Right kidney (tissue), 1 donor: Measurements from ENCODE around the gene ARR3.
"Not testable (repeated sequence)": the region's sequence is repeated elsewhere in the genome, so short reads cannot be mapped to it uniquely, and the experiment has no call there.

Source experiments
- DNase-seq: peaks from one replicate; pipeline ENCODE4 v3.0.0-alpha.2; 2016

The ARR3 gene

DNA sequence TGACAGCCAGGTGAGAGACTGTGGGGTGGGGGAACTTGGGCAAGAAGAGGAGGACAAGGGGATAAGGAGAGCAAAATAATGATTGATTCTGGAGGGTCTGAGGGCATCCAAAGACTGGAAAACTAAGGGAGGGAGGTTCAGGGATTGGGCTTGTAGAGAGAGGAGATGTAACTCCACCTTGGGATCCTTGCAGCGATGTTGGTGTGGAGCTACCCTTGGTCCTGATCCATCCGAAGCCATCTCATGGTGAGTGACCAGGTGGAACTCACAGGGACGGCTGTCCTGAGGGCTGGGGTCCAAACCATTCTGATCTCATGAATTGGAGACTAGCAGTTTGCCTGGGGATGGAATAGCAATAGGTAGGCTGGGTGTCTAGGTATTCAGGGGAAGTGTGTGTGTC, 12.4 kb downstream of the ARR3 start:
- DNase-seq, result no peak

DNA sequence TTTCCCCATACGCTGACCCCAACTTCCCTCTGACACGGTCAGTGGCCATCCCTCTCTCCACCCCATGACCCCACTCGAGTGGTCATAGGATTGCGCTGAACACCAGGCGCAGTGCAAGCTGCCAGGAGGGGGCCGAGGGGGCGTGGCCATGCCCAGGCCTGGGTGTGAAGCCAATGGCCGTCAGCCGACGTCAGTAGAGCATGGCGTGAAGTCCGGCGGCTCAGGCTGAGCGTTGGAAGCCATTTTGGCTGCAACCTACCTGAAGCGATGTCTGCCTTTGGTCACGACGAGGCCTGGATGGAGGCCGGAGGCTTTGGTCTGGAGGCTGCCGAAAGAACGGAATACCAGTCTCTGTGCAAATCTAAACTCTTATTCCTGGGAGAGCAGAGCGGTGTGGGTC, 13.8 kb downstream of the ARR3 start, which contains the start of gene RAB41:
TSS of gene RAB41 (plus strand) at position 222 of the 400 bp plus-strand sequence. CDS start at position 268, 46 bp downstream.
- DNase-seq, result no peak

DNA sequence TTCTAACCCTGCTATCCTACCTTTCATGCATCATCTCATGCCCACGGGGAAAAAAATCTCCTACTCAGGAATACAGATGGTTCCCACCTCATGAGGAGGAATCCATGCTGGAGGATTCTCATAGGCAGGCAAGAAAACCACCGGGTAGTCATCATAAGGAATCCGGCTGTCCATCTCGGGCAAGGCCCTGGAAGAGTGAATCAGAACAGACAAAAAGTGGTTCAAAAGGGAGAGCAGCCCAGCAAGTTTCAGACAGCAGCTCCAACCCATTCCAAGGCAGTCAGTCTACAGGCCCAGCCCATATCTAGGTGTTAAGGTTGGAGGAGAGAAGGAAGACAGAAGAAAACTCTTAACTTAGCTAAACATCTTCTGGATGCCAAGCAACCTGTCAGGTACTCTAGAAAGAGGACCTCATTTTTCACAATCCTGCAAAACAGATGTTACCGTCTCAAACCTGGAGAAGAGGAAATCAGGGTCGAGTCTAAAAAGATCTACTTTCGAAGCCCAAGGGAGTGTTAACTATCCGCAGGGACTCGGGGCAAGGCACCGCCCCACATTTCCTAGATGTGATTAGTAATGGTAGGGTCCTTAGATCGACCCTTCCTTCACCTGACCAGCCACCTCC, 21.1 kb downstream of the ARR3 start:
- DNase-seq, result no peak

DNA sequence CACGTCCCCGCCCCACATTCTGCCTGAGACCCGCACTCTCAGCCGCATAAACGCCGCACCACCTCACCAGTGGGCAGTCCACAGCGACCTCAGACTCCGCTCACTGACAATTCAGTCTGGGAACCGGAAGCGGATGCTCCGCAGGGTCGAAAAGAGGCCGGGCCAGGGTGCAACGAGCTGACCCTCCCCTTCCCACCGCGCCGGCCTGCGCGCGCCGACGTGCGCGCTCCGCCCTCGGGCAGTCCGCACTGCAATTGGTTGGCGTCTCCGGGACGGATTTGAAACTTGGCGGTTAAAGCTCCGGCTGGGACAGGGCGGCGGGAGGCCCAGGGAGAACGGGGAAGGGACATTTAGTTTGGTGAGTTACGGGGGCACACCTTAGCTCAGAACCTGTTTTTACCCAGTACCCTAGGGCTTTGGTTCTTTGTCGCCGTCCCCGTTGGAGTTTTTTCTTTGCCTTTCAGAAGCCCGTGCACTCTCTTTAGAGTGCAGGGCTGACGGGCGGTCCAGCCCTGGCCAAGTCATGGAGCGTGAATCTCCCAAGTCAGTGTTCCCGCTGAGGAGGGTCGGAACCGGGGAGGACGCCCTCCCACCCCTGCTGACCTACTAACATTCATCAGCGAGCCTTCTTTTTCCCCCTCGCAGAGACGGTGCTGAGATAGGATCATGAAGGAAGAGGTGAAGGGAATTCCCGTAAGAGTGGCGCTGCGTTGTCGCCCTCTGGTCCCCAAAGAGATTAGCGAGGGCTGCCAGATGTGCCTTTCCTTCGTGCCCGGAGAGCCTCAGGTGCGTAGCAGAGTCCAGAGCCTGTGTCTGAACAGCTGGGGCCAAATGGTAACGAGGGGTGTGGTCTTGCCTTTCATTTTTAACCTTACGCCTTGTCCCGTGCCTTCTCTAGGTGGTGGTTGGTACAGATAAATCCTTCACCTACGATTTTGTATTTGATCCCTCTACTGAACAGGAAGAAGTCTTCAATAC, 21.9 kb downstream of the ARR3 start, which contains the start of the genes KIF4A and PDZD11:
TSS of gene KIF4A (plus strand) at position 312 of the 978 bp plus-strand sequence. CDS start at position 667, 355 bp downstream.
TSS of gene PDZD11 (minus strand) at position 135 of the 978 bp plus-strand sequence. CDS start 586 bp downstream, outside the sequence.
- DNase-seq, result peak; percentile 63

GRCh38 chrX:70292788-70293187, 24.7 kb downstream of the ARR3 start:
- DNase-seq, result no peak

DNA sequence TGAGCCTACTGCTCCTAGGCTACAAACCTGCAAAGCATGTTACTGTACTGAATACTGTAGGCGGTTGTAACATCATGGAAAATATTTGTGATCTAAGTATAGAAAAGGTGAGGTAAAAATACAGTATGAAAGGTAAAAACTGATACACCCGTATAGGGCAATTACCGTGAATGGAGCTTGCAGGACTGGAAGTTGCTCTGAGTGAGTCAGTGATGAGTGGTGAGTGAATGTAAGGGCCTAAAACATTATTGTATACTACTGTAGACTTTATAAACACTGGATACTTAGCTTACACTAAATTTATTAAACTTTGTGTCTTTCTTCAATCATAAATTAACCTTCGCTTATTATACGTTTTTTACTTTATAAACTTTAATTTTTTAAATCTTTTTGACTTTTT, 25.5 kb downstream of the ARR3 start:
- DNase-seq, result no peak

- no peak for DNase-seq
Observed at GRCh38 chrX:70301716-70302115, 33.6 kb downstream of the ARR3 start.

- no peak for DNase-seq
Observed at GRCh38 chrX:70313503-70313902, 45.4 kb downstream of the ARR3 start.

GRCh38 chrX:70322784-70323183, 54.6 kb downstream of the ARR3 start:
- DNase-seq, result no peak

DNA sequence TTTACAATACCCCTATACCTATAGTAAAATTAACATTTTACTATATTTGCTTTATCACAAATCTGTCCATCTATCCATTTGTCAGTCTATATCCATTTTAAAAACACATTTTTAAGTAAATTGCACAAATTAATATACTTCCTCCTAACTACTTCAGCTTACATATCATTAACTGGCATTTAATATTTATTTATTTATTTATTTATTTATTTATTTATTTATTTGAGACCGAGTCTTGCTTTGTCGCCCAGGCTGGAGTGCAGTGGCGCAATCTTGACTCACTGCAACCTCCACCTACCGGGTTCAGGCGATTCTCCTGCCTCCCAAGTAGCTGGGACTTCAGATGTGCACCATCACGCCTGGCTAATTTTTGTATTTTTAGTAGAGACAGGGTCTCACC, 55.5 kb downstream of the ARR3 start:
- DNase-seq, result not testable (repeated sequence)

DNA sequence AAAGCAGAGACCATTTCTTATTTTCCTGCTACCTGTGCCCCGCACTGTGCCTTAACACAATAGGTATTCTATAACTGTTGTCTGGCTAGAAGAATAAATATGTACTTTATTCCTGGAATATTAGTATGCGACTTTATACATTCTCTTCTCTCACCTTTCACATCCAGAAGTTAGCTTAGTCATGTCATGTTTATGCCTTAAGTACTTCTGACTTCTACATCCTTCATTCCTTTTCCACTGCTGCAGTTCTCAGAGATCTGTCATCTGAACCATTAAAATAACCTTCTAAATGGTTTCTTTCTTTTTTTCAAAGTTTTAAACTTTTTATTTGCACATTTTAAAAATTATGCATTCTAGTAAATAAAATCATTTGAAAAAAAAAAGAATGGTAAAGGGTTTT, 56.2 kb downstream of the ARR3 start:
- no peak for DNase-seq

GRCh38 chrX:70331161-70331560, 63.0 kb downstream of the ARR3 start:
- no peak for DNase-seq
